Gastroesophageal sphincter (tissue), 3 donors: Measurements from ENCODE around the gene GATA3.

Source experiments
- CTCF ChIP-seq, 4 experiments: fragments of 200-600 bp in 2 of 4; fragments of 450-650 bp in 2 of 4; sonication (generic) in 1 of 4; IDR thresholded peaks; one replicate each; pipeline ENCODE4 v1.5.1; 2017 to 2019; ENCODE audit warnings: antibody characterized with exemption in 4 of 4, mild to moderate bottlenecking in 2 of 4, moderate library complexity in 2 of 4
- POLR2A ChIP-seq, 2 donors: fragments of 450-650 bp; IDR thresholded peaks; one replicate each; pipeline ENCODE4 v1.6.1; 2017; ENCODE audit warnings: antibody characterized with exemption in 2 of 2, mild to moderate bottlenecking in 2 of 2, moderate library complexity in 1 of 2
- POLR2AphosphoS5 ChIP-seq: sonication (generic); formaldehyde crosslinking; IDR thresholded peaks from one replicate; pipeline ENCODE4 v1.6.1; 2017; ENCODE audit warnings: antibody characterized with exemption

- no peak for TF ChIP-seq POLR2AphosphoS5
- TF ChIP-seq POLR2A (IDR thresholded peaks at IDR 0.05): no peak
- TF ChIP-seq CTCF (IDR thresholded peaks at IDR 0.05): no peak
Observed at GRCh38 chr10:8086315-8086714, 31.8 kb downstream of the GATA3 start.
